Activated T-cell treated with anti-CD3 and anti-CD28 coated beads for 4 hours (primary cell): ENCODE data around the gene CCDC88C.
"Not testable (repeated sequence)": the region's sequence is repeated elsewhere in the genome, so short reads cannot be mapped to it uniquely, and the experiment has no call there.

Source experiments
- DNase-seq: peaks from one replicate; pipeline ENCODE4 v3.0.0-alpha.2; 2020

The CCDC88C gene

DNA sequence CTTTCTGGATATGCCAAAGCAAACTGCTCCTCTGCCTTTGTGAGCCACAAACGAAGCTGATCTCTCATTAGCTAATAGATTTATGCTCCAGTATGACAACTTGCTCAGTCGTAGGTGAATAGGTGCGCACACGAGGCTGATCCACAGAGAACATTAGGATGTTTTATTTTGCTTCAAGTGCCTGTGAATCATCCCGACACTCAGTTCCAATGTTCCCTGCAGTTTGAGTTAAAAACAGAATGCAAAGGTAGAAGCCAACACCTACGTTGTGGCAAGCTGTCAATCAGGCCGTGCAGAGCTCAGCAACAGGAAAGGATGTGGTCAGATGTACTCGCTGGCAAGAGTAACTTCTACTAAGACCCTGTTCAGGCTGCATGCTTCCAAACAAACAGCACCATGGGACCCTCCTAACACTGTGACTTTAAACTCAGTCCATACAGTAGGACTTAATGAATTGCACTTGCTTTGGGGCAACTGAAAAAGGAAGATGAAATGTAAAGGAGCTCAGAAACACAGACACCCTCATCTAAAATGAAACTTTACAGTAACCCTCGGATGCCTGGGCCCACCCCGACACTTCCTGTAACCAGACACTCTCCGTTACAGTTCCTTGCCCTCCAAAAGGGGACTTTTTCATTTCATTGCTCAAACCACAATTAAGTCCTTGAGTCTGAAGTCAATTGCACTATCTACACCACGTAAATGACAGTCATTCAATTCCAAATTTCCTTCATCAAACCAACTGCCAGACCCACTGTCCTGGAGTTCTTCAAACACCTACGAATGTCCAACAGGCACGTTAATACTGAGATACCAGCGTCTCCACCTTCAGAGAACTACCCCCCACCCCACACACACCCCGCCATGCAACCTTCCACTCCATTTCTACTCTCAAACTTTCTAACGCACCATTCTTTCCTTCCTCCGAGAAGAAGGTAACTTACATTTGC lies 1.6 kb downstream of the CCDC88C start:
- DNase-seq, result no peak

DNA sequence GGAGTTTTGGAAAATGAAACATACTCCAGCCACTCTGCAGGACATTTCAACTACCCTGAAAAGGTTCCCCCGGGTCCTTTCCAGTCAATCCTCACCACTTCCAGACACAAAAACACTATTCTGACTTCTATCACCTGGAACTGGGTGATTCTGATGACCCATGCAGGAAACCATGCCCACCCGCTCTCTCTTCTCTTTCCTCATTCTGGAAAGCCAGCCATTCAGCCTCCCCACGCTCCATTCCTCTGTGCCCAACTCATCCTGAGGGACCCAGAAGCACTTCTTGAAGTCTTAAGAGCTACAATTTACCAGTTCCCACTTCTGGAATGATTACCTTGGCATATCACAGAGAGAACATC lies 3.2 kb downstream of the CCDC88C start:
- DNase-seq, result no peak

- no peak for DNase-seq
These were observed 3.8 kb downstream of the CCDC88C start for GRCh38 chr14:91413547-91414474.

DNA sequence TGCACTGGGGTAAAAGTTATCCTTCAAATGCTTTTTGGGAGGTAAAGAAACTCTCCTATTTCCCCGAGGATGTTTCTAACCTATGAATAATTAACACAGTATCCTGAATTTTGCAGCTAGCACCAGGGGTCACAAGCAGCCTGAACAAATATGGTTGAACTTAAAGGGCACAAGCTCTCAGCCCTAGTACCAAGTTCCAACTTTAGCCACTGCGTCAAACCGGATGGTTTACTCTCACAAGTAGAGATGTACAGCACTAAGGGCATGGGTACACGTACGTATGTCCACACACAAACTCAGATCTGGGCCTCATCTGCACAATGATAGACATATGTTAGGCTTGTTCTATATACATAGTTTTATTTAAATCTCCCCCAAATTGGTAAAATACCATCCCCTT lies 4.7 kb downstream of the CCDC88C start:
- no peak for DNase-seq

DNA sequence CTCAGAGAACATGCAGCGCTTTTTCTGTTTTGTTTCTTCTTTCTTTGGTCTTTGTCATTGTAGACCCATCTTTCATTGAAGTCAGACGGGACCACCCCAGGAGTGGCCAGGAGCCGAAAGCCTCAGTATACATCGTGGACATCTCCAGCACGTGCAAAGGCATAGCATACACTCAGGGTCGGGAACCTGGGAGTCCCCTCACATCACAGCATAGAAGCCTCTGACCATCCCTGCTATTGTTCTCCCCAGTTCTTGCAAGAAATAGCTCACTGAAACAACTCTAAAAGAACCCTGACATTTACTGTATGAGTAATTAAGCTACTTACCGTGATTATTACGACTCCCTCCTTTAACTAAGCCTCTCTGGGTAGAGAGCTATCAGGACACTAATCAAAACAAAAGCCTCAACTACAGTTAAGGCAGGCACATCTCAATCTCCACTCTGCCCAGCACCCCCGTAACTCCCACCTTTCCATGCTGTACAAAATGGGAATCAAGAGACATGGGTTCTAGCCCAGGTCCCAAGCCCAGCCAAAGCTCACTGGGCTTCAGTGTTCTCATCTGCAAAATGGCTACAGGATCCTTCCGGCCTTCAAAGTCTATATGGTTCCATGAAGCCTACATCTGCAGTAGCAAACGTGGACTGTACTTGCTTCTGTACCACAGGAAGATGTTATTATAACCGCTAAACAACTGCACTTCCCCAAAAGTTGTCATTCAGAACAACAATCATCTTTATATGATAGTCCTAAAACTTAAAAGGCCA lies 6.7 kb downstream of the CCDC88C start:
- no peak for DNase-seq

DNA sequence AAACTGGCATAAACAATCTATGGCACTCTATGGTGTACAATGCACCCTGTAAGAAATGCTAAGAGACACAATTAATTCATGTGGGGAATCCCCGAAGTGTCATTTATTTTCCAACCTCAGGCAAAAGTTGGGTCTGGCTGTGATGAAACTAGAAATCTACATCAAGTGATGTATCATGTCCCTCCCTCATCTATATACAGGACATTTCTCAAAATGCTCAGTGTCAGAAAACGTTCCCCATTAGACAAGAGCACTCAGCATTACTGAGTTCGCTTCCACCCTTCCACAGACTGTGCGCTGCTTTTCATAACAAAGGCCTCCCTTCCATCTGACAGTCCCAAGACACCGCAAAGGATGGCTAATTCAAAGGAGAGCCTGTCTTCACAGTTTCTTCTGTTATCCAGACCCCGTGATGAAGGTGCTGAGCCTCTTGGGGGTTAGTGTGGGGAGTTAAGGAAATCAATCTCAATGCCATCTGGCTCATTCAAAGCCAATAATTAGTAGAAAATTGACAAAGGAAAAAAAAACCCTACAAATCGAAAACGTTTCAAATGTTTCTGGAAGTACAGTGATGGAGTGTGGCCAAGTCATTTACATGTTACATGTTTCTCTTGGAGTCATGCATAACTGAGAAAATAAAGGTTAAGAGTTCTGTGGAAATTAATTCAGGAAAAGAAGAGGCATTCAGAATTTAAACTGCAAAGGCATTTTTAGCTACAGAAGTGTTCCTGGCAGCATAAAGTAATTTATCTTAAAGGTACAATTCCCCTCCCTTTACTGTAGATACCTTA lies 7.5 kb downstream of the CCDC88C start:
- DNase-seq, result no peak

- DNase-seq, result not testable (repeated sequence)
These were observed 8.4 kb downstream of the CCDC88C start for GRCh38 chr14:91409240-91409639.

- no peak for DNase-seq
These were observed 10.6 kb downstream of the CCDC88C start for GRCh38 chr14:91406982-91407381.

- DNase-seq, result no peak
These were observed 11.2 kb downstream of the CCDC88C start for GRCh38 chr14:91406451-91406850.

DNA sequence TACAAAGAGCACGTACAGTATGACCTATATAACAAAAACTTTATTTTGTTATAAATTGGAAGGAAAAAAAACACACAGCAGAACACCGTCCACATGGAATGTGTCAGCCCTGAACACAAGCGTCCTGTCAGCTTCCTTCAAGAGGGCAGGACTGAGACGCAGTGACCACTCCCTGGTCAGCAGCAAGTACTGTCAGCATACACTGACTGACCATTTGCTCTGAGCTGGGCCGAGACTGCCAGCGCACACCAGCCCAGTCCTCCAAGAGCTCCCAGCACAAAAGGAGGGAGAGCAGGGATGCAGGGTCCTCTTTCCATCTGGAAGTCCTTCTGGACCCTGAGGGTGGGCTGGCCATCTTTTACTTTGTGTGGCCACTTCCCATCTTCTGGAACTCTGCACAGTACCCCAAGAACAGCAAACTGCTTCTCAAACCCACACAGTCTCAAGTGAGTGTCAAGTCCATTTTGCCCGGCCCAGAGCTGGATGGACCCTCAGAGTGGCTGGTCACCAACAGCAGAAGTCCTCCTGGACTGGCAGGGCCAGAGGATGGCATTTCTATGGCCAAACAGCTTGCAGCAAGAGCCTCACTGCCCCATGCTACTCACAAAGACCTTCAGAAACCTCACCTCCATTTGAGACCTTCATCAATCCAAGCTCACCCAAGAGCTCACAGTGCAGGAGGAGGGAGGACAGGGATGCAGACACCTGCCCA lies 11.7 kb downstream of the CCDC88C start:
- DNase-seq, result no peak

- peak; percentile 69 for DNase-seq
These were observed 12.3 kb downstream of the CCDC88C start for GRCh38 chr14:91405241-91405721.

DNA sequence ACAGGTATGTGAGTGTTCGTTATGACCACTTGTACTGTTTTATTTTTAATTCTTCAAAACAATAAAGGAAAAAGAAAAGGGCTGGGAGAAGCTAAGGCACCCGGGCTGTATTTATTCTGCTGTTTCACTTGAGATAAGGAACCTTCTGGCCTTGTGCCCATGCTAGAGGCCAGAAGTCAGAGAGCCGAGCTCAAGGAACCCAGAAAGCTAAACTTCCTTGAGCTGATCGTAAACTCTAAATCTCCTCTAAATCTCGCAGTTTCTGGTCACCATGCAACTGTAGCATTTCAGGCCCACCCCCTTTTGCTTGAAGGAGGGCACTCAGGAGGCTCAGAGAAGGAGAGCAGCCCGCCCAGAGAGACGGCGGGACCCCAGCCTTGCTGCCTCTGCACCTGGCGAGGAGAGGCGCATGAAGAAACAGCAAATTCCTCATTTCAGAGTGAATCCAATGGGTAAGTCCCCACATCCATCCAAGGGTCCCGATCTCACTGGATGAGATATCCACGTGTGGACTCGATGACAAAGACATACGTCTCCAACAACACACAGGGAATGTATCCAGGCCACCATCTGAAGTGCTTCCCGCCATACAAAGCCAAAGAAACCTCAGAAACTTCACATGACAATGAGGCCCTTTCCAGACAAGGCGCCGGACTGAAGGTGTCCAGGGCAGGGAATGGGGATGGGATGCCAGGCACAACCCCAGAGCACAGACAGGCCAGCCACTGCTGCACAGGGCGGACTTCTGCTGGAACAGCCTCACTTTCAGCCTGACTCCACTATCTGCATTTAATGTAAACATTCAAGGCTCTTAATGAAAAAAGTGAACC lies 14.6 kb downstream of the CCDC88C start:
- DNase-seq, result no peak

DNA sequence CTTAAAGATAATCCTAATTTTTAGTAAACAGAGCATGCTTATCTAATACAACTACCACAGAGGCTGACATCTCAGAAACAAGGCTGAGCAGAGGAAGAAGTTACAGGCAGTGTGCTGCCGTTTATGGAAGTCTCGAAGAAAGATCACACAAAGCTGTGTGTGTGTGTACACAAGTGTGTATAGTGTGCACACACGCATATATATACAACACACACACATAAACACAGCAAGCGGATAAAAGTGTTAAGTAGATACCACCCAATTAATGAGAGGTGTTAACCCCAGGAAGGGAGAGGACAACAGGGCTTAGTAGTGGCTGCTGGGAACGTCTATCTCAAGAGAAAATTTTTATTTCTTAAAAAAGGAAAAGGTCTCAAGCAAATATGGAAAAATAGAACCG lies 15.3 kb downstream of the CCDC88C start:
- DNase-seq, result no peak

DNA sequence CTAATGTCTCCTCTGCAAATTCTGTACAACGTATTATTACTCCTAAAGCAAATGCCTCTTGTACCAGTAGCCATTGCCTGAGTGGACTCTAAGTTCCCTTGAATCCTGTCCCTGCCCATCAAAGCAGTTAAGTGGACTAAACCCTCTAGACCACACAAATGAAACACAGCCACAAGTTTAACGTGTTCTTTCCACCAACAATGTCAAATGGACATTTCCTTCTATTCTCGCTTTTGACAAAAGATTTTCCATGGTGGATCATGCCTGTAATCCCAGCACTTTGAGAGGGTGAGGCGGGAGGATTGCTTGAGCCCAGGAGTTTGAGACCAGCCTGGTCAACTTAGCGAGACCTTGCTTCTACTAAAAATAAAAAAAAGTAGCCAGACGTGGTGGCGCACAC lies 15.9 kb downstream of the CCDC88C start:
- DNase-seq, result no peak

DNA sequence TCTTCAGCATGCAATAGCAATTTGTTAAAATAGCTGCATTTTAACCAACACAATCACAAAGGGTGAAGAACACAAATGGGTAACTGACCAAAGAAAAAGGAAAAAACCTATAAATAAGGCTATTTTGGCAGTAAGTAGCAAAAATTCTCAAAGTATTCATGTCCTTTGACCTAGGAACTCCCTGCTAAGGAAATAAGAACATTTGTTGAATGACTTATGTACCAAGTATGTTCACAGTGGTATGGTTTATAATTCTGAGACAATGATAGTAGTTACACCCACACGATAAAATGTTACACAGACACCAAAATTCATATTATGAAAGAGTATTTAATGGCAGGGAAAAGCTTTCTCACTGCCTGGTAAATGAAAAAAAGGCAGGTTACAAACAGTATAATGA lies 16.9 kb downstream of the CCDC88C start:
- DNase-seq, result no peak

- DNase-seq, result no peak
These were observed 17.6 kb downstream of the CCDC88C start for GRCh38 chr14:91399868-91400640.

GRCh38 chr14:91398707-91399106 lies 18.9 kb downstream of the CCDC88C start:
- DNase-seq, result no peak

DNA sequence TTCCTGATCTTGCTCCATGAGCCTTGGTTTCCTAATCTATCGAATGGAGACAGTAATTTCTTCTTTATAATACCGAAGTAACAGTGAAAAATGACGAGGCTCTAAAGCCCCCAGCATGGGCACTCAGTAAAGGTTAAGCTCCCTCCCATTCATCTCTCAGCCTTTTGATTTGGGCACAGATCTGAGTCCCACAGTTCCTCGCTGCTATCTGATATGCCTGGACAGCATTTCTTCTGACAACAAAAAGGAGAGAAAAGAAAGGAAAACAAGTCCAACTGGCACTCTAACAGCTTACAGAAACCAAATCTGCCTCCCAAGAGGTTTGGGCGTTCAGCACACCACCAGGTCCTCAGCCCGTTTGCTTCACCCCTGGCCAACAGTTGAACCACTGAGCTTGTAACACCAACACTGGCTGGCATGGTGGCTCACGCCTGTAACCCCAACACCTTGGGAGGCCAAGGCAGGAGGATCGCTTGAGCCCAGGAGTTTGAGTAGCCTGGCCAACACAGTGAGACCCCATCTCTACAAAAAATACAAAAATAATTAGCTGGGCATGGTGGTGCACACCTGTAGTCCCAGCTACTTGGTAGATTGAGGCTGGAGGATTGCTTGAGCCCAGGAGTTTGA lies 19.5 kb downstream of the CCDC88C start:
- DNase-seq, result no peak
